Stimulated activated CD8-positive, alpha-beta memory T cell treated with anti-CD3 and anti-CD28 coated beads, Interleukin-7, amount 100 ng/mL, for 48 hours (primary cell): ENCODE results near the gene CYP1A1.
A peak's percentile ranks its signal among the peaks of the same experiment; 100 is the strongest.

Experiments used
- DNase-seq, 2 donors: peaks; one replicate each; pipeline ENCODE4 v3.0.0-alpha.2; 2020; ENCODE audit warnings: low read depth in 1 of 2; ENCODE audit errors: extremely low read depth in 1 of 2

The CYP1A1 gene

DNA sequence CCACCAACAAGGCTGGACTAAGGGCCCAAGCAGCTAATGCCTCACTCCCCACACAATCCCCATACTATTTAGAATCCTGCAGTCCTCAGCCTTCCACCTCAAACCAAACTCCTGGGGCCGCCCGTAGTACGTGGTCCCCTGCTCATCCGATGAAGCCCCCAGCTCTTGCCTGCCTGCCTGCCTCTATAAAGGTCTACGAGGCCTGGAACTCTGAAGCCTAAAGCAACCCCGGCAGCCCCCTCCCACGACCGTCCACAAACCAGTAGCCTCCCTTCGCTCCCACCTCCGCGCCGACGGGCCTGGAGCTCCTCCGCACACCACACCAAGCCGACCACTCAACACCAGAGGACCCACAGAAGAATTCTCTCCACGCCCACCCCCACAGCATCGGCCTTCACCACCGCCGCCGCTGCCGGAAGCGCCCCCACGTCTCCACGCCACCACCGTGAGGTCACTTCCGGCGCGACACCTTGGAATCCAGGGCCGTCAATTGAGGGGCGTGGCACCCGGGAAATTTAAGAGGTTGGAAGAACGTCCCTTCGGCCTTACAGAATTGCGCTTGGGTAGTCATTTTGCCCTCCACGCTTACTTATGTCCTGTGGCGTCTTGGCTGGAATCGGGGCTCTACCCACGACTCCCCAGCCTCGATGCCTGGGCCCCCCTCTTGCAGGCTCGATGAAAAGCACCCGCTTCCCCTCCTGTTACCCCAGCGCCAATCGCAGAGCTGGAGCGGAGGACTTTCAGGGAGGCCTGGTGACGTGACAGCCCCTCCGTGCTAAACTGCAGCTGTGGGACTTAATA is 29.5 kb downstream of the CYP1A1 start, which contains the start of gene EDC3:
EDC3 (minus strand) TSS at position 428 of the 801 bp plus-strand sequence. CDS start 20,900 bp downstream, outside the sequence.
- peak; percentile 73 to 80 for DNase-seq

DNA sequence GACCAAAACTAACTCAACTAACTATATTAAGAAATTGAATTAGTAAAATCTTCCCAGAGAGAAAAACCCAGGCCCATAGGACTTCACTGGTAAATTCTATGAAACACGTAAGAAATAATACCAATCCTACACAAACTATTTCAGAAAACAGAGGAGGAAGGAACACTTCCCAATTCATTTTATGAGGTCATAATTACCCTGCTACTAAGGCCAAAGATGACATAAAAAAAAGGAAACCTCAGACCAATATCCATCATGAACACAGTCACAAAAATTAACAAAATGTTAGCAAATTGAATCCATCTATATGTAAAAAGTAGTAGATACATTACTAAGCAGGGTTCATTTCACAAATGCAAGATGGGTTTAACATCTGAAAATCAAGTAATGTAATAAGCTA is 33.0 kb downstream of the CYP1A1 start:
- DNase-seq: no peak

DNA sequence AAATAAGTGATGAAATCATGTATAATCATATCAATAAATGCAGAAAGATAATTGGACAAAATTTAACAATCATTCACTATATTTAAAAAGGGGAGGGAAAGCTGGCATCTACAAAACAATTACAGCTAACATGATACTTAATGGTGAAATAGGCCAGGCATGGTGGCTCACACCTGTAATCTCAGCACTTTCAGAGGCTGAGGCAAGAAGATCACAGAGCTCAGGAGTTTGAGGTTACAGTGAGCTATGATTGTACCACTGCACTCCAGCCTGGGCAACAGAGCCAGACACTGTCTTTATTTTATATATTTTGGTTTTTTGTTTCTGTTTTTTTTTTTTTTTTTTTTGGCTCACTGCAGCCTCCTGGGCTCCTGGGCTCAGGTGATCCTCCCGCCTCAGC is 41.6 kb downstream of the CYP1A1 start:
- no peak for DNase-seq

DNA sequence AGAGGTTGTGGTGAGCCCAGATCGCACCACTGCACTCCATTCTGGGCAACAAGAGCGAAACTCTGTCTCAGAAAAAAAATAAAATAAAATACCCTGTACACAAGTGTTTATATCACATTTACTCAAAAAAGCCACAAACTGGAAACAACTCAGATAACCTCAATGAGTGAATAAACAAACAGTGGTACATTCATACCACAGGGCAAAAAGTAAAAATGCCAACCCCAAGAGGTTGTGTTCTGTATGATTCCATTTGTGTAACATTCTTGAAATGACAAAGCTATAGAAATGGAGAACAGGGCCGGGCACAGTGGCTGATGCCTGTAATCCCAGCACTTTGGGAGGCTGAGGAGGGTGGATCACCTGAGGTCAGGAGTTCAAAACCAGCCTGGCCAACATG is 42.4 kb downstream of the CYP1A1 start:
- DNase-seq: no peak

DNA sequence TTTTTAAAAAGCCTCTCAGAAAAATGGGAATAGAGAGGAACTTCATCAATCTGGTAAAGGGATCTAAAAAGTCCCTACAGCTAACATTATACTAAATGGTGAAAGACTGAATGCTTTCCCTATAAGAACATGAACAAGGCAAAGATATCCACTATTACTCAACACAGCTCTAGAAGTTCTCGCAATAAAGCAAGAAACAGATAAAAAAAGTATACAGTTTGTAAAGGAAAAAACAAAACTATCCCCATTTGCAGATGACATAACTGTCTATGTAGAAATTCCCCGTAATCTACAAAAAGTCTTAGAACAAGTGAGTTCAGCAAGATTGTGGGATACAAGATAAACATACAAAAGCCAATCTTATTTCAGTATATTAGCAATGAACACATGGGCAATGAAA is 44.9 kb downstream of the CYP1A1 start:
- no peak for DNase-seq

DNA sequence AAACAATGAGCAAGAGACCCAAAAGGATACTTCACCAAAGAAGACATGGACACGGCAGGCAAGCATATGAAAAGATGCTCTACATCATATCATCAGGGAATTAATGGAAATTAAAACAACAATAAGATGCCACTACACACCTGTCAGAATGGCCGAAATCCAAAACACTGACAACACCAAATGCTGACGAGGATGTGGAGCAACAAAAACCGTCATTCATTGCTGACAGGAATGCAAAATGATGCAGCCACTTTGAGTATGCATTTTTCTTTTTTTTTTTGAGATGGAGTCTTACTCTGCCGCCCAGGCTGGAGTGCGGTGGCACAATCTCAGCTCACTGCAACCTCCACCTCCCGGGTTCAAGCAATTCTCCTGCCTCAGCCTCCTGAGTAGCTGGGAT is 48.5 kb downstream of the CYP1A1 start:
- DNase-seq: no peak

DNA sequence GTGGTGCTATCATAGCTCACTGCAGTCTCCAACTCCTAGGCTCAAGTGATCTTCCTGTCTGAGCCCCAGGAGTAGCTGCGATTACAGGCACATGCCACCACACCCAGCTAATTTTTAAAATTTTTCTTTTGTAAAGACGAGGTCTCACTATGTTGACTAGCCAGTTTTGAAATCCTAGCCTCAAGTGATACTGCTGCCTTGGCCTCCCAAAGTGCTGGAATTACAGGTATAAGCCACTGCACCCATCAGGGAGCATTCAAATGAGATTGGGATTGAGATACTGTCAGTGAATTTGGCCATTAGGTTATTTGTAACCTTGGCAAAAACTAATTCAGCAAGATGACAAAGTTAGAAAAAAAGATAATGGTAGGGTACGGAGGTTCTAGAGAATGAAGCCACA is 51.2 kb downstream of the CYP1A1 start:
- DNase-seq: no peak

DNA sequence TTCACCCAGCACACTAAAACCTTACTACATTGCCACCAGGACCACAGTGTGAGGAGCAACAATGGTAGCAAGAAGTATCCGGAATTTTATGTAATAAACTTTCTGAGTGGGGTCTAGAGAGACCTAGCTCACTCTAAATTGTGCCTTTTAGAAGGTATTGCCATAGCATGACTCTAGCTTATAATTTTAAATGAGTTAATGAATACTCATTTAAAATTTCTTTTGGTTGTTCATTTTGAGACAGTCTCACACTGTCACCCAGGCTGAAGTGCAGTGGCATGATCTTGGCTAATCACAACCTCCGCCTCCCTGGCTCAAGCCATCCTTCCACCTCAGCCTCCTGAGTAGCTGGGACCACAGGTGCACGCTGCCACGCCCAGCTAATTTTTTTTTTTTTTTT is 55.7 kb downstream of the CYP1A1 start:
- DNase-seq: no peak
